Testis (tissue), 2 donors: ENCODE results near the gene WDR41.

ENCODE experiments used
- POLR2A ChIP-seq: fragments of 450-650 bp; IDR thresholded peaks from one replicate; pipeline ENCODE4 v1.6.1; 2017; ENCODE audit warnings: antibody characterized with exemption, mild to moderate bottlenecking, moderate library complexity
- TF ChIP-seq, protein P1 (sequence below), 3 experiments: fragments of 450-650 bp in 2 of 3; fragments of 200-600 bp in 1 of 3; sonication (generic) in 1 of 3; IDR thresholded peaks; one replicate each; pipeline ENCODE4 v1.5.1; 2016 to 2019; ENCODE audit warnings: antibody characterized with exemption in 3 of 3, mild to moderate bottlenecking in 2 of 3, moderate library complexity in 1 of 3

DNA sequence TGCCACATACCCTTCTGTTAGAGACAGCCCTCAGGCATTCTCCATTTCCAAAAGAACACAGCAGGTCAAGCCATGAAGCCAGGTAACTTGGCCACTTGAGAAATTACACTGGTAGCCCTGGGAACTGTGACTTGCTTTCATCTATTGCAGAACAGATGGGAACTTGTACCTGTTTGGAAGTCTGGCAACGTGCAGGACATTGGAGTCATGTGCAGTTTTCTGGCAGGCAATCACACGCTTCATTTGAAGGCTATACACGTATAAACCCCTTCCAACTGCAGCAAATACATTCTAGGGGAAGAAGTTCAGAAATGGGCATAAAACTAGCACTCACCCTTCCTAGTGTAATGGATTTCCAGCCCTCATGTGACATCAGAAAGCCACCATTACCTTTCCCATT is 54.0 kb downstream of the WDR41 start:
- TF ChIP-seq, protein P1, sequence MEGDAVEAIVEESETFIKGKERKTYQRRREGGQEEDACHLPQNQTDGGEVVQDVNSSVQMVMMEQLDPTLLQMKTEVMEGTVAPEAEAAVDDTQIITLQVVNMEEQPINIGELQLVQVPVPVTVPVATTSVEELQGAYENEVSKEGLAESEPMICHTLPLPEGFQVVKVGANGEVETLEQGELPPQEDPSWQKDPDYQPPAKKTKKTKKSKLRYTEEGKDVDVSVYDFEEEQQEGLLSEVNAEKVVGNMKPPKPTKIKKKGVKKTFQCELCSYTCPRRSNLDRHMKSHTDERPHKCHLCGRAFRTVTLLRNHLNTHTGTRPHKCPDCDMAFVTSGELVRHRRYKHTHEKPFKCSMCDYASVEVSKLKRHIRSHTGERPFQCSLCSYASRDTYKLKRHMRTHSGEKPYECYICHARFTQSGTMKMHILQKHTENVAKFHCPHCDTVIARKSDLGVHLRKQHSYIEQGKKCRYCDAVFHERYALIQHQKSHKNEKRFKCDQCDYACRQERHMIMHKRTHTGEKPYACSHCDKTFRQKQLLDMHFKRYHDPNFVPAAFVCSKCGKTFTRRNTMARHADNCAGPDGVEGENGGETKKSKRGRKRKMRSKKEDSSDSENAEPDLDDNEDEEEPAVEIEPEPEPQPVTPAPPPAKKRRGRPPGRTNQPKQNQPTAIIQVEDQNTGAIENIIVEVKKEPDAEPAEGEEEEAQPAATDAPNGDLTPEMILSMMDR (IDR thresholded peaks at IDR 0.05): no peak
- TF ChIP-seq POLR2A: no peak
